Nephron (organoid): Measurements from ENCODE around the gene CSRNP2.

Experiments used
- H3K27ac Mint-ChIP-seq, 3 experiments: 2 replicates each; pipeline ENCODE4 v1.8.0; 2020; ENCODE audit warnings: mixed read lengths in 3 of 3, mild to moderate bottlenecking in 2 of 3, moderate library complexity in 1 of 3
- H3K27me3 Mint-ChIP-seq: 2 replicates; pipeline ENCODE4 v1.8.0; 2021; ENCODE audit warnings: low read depth, mild to moderate bottlenecking, moderate library complexity, mixed read lengths
- H3K36me3 Mint-ChIP-seq: 2 replicates; pipeline ENCODE4 v1.8.0; 2020; ENCODE audit warnings: low read depth, mixed read lengths
- H3K4me1 Mint-ChIP-seq: 2 replicates; pipeline ENCODE4 v1.8.0; 2020; ENCODE audit warnings: mixed read lengths
- H3K4me3 Mint-ChIP-seq, 3 experiments: 2 replicates each; pipeline ENCODE4 v1.8.0; 2020; ENCODE audit warnings: mild to moderate bottlenecking in 3 of 3, mixed read lengths in 3 of 3, moderate library complexity in 2 of 3
- H3K9me3 Mint-ChIP-seq: 2 replicates; pipeline ENCODE4 v1.8.0; 2020; ENCODE audit warnings: mixed read lengths
- CTCF ChIP-seq, 3 experiments: fragments of 200-600 bp; sonication (generic); IDR thresholded peaks; one replicate each; pipeline ENCODE4 v1.5.0; 2021; ENCODE audit warnings: antibody characterized with exemption in 3 of 3; ENCODE audit not compliant: unreplicated experiment in 3 of 3

Gene CSRNP2

GRCh38 chr12:51028813-51029150 is 54.6 kb downstream of the CSRNP2 start:
- H3K4me3 Mint-ChIP-seq = peak overlapping the region in 2 of 3 experiments; percentile 0 to 16
- H3K9me3 Mint-ChIP-seq = no peaks in the 10 kb centered on the region
- H3K27ac Mint-ChIP-seq = peak overlapping the region; percentile 6 to 80 (median 7)
- no peaks in the 10 kb centered on the region for H3K36me3 Mint-ChIP-seq
- H3K4me1 Mint-ChIP-seq = peaks cover 19% of the 10 kb centered on the region
- no peaks in the 10 kb centered on the region for H3K27me3 Mint-ChIP-seq
- no peak for TF ChIP-seq CTCF (IDR thresholded peaks at IDR 0.05; ENCODE audit: unreplicated experiment in 3 of 3)

- TF ChIP-seq CTCF (IDR thresholded peaks at IDR 0.05; ENCODE audit: unreplicated experiment in 3 of 3) = peak in 1 of 3 experiments; percentile 19
- Mint-ChIP-seq H3K36me3 (no peaks in the 10 kb centered on the region), H3K27ac (peak overlapping the region; percentile 7 to 80 (median 49)), H3K9me3 (no peaks in the 10 kb centered on the region), H3K4me3 (peak overlapping the region; percentile 16 to 72 (median 65)), H3K27me3 (no peaks in the 10 kb centered on the region), H3K4me1 (peaks cover 19% of the 10 kb centered on the region)
These were observed 55.1 kb downstream of the CSRNP2 start for GRCh38 chr12:51028126-51028812.

GRCh38 chr12:51027342-51027835 is 56.0 kb downstream of the CSRNP2 start:
- Mint-ChIP-seq H3K36me3 (no peaks in the 10 kb centered on the region), H3K27ac (peak overlapping the region; percentile 7 to 80 (median 7)), H3K4me1 (peaks cover 19% of the 10 kb centered on the region), H3K27me3 (no peaks in the 10 kb centered on the region), H3K9me3 (no peaks in the 10 kb centered on the region), H3K4me3 (peak overlapping the region; percentile 55 to 76 (median 63))
- no peak for TF ChIP-seq CTCF (IDR thresholded peaks at IDR 0.05; ENCODE audit: unreplicated experiment in 3 of 3)

GRCh38 chr12:51025836-51026638 is 57.4 kb downstream of the CSRNP2 start, which contains the start of gene SLC11A2:
SLC11A2 (minus strand) TSS chr12:51026384; CDS start chr12:51010728, 15,656 bp downstream.
- Mint-ChIP-seq H3K27me3 (no peaks in the 10 kb centered on the region), H3K4me3 (peak within 1 kb of the TSS; percentile 88 to 98 (median 97)), H3K4me1 (peaks cover 28% of the 10 kb centered on the region), H3K9me3 (no peaks in the 10 kb centered on the region), H3K36me3 (no peaks in the 10 kb centered on the region), H3K27ac (peak within 1 kb of the TSS; percentile 94 to 98 (median 96))
- TF ChIP-seq CTCF (IDR thresholded peaks at IDR 0.05; ENCODE audit: unreplicated experiment in 3 of 3) = no peak

- peak overlapping the region; percentile 94 to 98 (median 96) for H3K27ac Mint-ChIP-seq
- H3K4me3 Mint-ChIP-seq = peak overlapping the region; percentile 88 to 98 (median 97)
- H3K27me3 Mint-ChIP-seq = no peaks in the 10 kb centered on the region
- peaks cover 35% of the 10 kb centered on the region for H3K4me1 Mint-ChIP-seq
- no peaks in the 10 kb centered on the region for H3K9me3 Mint-ChIP-seq
- no peak for TF ChIP-seq CTCF (IDR thresholded peaks at IDR 0.05; ENCODE audit: unreplicated experiment in 3 of 3)
- H3K36me3 Mint-ChIP-seq = no peaks in the 10 kb centered on the region
These were observed 58.0 kb downstream of the CSRNP2 start for GRCh38 chr12:51025338-51025835.
